Measurements from ENCODE around the gene SLC8A1. TPM values are rescaled to one million over a fixed set of nuclear protein-coding genes. Genes with fewer than 3 reads are reported as not detected.

SLC8A1 gene
- total RNA-seq, 1 experiment from 2014 or later, result 11.1 TPM

- DNase-seq, result no peak
- no peak overlapping the region for H3K4me3 ChIP-seq
Measured at GRCh38 chr2:40266201-40266600, 185.7 kb downstream of the SLC8A1 start.

DNA sequence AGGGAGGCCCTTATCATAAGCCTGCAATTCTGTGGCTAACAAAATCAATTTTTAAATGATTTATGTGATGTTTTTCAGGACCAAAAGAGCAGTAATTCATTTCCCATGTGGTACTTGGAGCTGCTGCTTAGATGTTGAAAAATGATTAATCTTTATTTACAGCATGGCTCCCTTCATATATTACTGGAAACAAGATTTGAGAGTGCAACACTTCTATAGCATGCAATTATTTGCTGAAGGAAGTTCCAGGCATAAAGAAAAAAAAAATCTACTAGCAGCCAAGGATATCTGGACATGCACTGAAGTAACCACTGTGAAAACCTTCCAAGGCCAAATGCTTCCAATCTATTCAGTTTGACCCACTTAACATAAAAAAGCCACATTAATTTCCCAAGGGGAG, 186.3 kb downstream of the SLC8A1 start:
- Histone ChIP-seq H3K9me3 (no peaks in the 10 kb centered on the region), H3K4me3 (no peak overlapping the region), H3K27me3 (no peaks in the 10 kb centered on the region), H3K36me3 (no peaks in the 10 kb centered on the region)
- DNase-seq, result no peak

More at GRCh38 chr2:40266201-40266600, 185.7 kb downstream of the SLC8A1 start:
- H3K36me3 ChIP-seq, result no peaks in the 10 kb centered on the region
- H3K9me3 ChIP-seq, result no peaks in the 10 kb centered on the region
- no peaks in the 10 kb centered on the region for H3K27me3 ChIP-seq

DNA sequence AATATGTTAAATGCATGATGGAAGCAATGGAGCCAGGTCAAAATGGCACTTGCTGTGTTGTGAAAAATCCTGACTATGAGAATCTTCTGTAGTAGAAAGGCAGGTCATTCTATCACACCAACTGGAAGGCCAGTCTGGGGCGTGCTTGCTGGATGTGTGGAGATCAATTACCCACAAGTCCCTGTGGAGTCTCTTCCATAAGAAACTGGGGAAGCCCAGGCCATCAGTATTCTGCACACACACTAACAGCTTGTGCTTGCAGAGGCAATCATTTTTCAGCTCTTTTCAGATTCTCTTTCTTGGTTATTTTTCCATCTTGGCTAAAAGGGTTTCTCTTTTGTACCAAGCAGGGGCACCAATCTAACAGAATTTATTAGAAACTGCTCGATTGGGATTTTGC, 190.8 kb downstream of the SLC8A1 start:
- no peaks in the 10 kb centered on the region for H3K9me3 ChIP-seq
- H3K36me3 ChIP-seq, result no peaks in the 10 kb centered on the region
- H3K27me3 ChIP-seq, result no peaks in the 10 kb centered on the region

GRCh38 chr2:40260437-40260836, 191.5 kb downstream of the SLC8A1 start:
- Histone ChIP-seq H3K36me3 (no peaks in the 10 kb centered on the region), H3K4me3 (no peak overlapping the region), H3K9me3 (no peaks in the 10 kb centered on the region), H3K27me3 (no peaks in the 10 kb centered on the region)
- DNase-seq, result no peak

More for the DNA sequence above, 190.8 kb downstream of the SLC8A1 start:
- no peak overlapping the region for H3K4me3 ChIP-seq
- no peak for DNase-seq

GRCh38 chr2:40259900-40260299, 192.0 kb downstream of the SLC8A1 start:
- H3K27me3 ChIP-seq, result no peaks in the 10 kb centered on the region
- no peak for DNase-seq
- no peaks in the 10 kb centered on the region for H3K9me3 ChIP-seq
- H3K36me3 ChIP-seq, result no peaks in the 10 kb centered on the region
- H3K4me3 ChIP-seq, result no peak overlapping the region

- no peaks in the 10 kb centered on the region for H3K27me3 ChIP-seq
- no peak for DNase-seq
- H3K36me3 ChIP-seq, result no peaks in the 10 kb centered on the region
- no peak overlapping the region for H3K4me3 ChIP-seq
- no peaks in the 10 kb centered on the region for H3K9me3 ChIP-seq
Measured at GRCh38 chr2:40258135-40258457, 193.8 kb downstream of the SLC8A1 start.

GRCh38 chr2:40257340-40258134, 194.4 kb downstream of the SLC8A1 start:
- Histone ChIP-seq H3K27me3 (no peaks in the 10 kb centered on the region), H3K4me3 (no peak overlapping the region), H3K36me3 (no peaks in the 10 kb centered on the region), H3K9me3 (no peaks in the 10 kb centered on the region)
- DNase-seq, result no peak

GRCh38 chr2:40256649-40257048, 195.2 kb downstream of the SLC8A1 start:
- no peaks in the 10 kb centered on the region for H3K27me3 ChIP-seq
- H3K36me3 ChIP-seq, result no peaks in the 10 kb centered on the region
- no peaks in the 10 kb centered on the region for H3K9me3 ChIP-seq
- no peak overlapping the region for H3K4me3 ChIP-seq
- DNase-seq, result peak; percentile 24

- H3K4me3 ChIP-seq, result no peak overlapping the region
- H3K36me3 ChIP-seq, result no peaks in the 10 kb centered on the region
- no peaks in the 10 kb centered on the region for H3K27me3 ChIP-seq
- DNase-seq, result no peak
- no peaks in the 10 kb centered on the region for H3K9me3 ChIP-seq
Measured at GRCh38 chr2:40256008-40256407, 195.9 kb downstream of the SLC8A1 start.

DNA sequence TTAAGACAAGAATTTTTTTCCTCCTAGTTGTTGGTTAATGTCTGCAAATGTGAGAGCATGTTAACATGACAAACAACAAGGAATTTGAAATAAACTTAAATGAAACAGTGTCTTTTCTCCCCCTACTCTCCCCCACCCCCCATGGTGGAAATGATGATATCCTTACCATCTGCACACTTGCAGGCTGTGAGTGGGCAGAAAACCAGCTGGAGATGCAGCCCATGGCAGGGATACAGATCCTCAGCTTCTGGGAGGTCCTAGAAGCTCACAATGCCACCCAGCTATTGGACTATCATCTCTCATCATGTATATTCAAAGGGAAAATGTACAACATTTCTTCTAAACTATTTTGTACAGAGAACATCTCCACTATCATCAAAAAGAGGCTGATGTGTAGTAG, 196.8 kb downstream of the SLC8A1 start:
- H3K4me3 ChIP-seq, result no peak overlapping the region
- no peaks in the 10 kb centered on the region for H3K27me3 ChIP-seq
- H3K9me3 ChIP-seq, result no peaks in the 10 kb centered on the region
- no peak for DNase-seq
- no peaks in the 10 kb centered on the region for H3K36me3 ChIP-seq

DNA sequence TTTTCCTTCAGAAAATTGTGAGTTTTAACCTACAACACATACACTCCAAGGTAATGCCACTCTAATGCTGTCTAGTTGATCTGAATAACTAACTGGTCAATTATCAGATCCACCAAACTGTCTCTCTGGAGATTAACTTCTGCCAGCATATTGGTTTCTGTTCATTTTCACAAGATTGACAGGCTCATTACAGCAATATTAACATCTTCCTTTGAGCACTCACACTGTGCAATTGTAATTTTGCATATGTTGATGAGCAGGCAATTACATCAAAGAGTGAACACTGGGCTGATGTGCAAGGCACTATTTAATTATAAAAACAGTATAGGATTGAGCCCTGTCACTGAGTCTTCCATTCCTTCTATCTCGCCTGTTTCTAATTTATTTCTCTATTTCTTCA, 197.3 kb downstream of the SLC8A1 start:
- Histone ChIP-seq H3K4me3 (no peak overlapping the region), H3K36me3 (no peaks in the 10 kb centered on the region), H3K9me3 (no peaks in the 10 kb centered on the region), H3K27me3 (no peaks in the 10 kb centered on the region)
- DNase-seq, result no peak

DNA sequence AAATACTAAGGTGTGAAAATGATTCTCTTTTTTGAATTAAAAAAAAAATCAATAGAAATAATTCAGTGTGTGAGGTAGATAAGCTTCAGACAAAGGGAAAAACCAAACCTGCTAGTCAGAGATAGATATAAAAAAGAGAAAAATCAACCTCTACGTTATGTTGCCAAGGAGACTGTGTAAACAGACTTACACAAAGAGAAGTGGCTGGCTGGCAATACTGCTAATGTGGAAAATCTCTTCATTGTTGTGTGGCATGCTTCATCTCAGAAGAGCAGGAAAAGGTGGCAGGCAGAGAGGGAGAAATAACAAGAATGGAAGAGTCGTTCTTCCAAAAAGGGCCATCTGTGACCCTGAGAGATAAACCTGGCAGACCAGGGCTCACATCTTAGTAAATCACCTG, 200.8 kb downstream of the SLC8A1 start:
- Histone ChIP-seq H3K27me3 (no peaks in the 10 kb centered on the region), H3K36me3 (no peaks in the 10 kb centered on the region), H3K4me3 (no peak overlapping the region), H3K9me3 (no peaks in the 10 kb centered on the region)
- DNase-seq, result no peak

- Histone ChIP-seq H3K9me3 (no peaks in the 10 kb centered on the region), H3K36me3 (no peaks in the 10 kb centered on the region), H3K27me3 (no peaks in the 10 kb centered on the region), H3K4me3 (no peak overlapping the region)
- no peak for DNase-seq
Measured at GRCh38 chr2:40249577-40249976, 202.3 kb downstream of the SLC8A1 start.

GRCh38 chr2:40248294-40248693, 203.6 kb downstream of the SLC8A1 start:
- Histone ChIP-seq H3K36me3 (no peaks in the 10 kb centered on the region), H3K9me3 (no peaks in the 10 kb centered on the region), H3K4me3 (no peak overlapping the region), H3K27me3 (no peaks in the 10 kb centered on the region)
- no peak for DNase-seq

DNA sequence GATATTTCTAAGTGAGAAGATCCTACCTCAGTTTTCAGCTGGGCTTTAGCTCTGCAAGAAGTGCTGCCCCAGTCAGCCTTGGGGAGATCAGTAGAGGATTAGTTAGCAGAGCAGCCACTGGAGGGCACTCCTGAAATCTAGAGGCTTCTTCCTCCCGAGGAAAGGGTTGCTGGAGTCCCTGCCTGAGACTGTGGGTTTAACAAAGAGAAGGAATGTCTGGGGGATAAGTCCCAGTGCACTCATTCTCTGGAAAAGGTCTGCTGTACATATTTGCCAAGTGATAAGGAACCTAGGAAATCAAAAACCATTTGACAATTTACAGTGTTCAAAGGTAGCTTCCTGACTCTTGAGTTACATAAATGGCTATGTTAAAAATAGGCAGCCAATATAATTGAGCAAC, 207.2 kb downstream of the SLC8A1 start:
- Histone ChIP-seq H3K4me3 (no peak overlapping the region), H3K27me3 (no peaks in the 10 kb centered on the region), H3K9me3 (no peaks in the 10 kb centered on the region), H3K36me3 (no peaks in the 10 kb centered on the region; the same call in 1 of the 2 replicates)
- peak; percentile 60 for DNase-seq

- no peaks in the 10 kb centered on the region; the same call in 1 of the 2 replicates for H3K36me3 ChIP-seq
- DNase-seq, result no peak
- no peak overlapping the region for H3K4me3 ChIP-seq
- H3K9me3 ChIP-seq, result no peaks in the 10 kb centered on the region
- no peaks in the 10 kb centered on the region for H3K27me3 ChIP-seq
Measured at GRCh38 chr2:40244251-40244650, 207.6 kb downstream of the SLC8A1 start.

GRCh38 chr2:40243581-40244187, 208.2 kb downstream of the SLC8A1 start:
- DNase-seq, result peak; percentile 36
- H3K36me3 ChIP-seq, result no peaks in the 10 kb centered on the region; the same call in 1 of the 2 replicates
- no peaks in the 10 kb centered on the region for H3K9me3 ChIP-seq
- H3K4me3 ChIP-seq, result no peak overlapping the region
- H3K27me3 ChIP-seq, result no peaks in the 10 kb centered on the region

- H3K27me3 ChIP-seq, result no peaks in the 10 kb centered on the region
Measured at GRCh38 chr2:40242315-40242714, 209.6 kb downstream of the SLC8A1 start.

More at GRCh38 chr2:40242315-40242714, 209.6 kb downstream of the SLC8A1 start:
- H3K4me3 ChIP-seq, result no peak overlapping the region
- H3K9me3 ChIP-seq, result no peaks in the 10 kb centered on the region
- no peaks in the 10 kb centered on the region; the same call in 1 of the 2 replicates for H3K36me3 ChIP-seq
- no peak for DNase-seq
